Ovary (tissue), 3 donors: ENCODE data around the gene MARCHF3.

Experiments
- EP300 ChIP-seq: sonication (generic); formaldehyde crosslinking; IDR thresholded peaks from one replicate; pipeline ENCODE4 v1.6.1; 2017; ENCODE audit warnings: antibody characterized with exemption
- POLR2A ChIP-seq: fragments of 450-650 bp; IDR thresholded peaks from one replicate; pipeline ENCODE4 v1.6.1; 2017; ENCODE audit warnings: antibody characterized with exemption, mild to moderate bottlenecking, moderate library complexity
- TF ChIP-seq, protein P1 (sequence below), 3 donors: fragments of 450-650 bp in 2 of 3; fragments of 200-600 bp in 1 of 3; IDR thresholded peaks; one replicate each; pipeline versions ENCODE4 v1.5.1 to v1.8.0; 2016 to 2022; ENCODE audit warnings: antibody characterized with exemption in 3 of 3, mild to moderate bottlenecking in 1 of 3
- donor health status: DM: no; HTN: no; CAD: no.

DNA sequence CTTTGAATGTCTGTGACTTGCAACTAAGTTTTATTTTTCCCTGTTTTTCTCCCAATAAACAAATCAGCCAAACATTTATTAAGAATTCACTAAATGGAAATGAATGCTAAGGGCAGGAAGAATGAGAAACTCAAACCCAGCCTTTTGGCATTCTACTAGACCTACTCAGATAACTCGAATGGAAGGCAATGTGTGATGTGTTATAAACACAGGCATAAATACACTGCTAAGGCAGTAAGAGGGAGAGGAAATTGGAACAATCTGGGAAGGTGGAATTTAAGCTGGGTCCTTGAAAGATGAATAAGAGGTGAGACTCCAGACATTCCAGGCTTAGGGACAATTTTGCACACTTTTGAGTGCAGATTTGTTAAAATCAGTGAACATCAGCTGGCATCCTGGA, 34.7 kb downstream of the MARCHF3 start:
- TF ChIP-seq, protein P1, sequence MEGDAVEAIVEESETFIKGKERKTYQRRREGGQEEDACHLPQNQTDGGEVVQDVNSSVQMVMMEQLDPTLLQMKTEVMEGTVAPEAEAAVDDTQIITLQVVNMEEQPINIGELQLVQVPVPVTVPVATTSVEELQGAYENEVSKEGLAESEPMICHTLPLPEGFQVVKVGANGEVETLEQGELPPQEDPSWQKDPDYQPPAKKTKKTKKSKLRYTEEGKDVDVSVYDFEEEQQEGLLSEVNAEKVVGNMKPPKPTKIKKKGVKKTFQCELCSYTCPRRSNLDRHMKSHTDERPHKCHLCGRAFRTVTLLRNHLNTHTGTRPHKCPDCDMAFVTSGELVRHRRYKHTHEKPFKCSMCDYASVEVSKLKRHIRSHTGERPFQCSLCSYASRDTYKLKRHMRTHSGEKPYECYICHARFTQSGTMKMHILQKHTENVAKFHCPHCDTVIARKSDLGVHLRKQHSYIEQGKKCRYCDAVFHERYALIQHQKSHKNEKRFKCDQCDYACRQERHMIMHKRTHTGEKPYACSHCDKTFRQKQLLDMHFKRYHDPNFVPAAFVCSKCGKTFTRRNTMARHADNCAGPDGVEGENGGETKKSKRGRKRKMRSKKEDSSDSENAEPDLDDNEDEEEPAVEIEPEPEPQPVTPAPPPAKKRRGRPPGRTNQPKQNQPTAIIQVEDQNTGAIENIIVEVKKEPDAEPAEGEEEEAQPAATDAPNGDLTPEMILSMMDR (IDR thresholded peaks at IDR 0.05) = no peak
- TF ChIP-seq POLR2A (no peak), EP300 (no peak)
